NCI-H2227 (cell line): Measurements from ENCODE around the gene AP5Z1.

ENCODE experiments used
- DNase-seq: peaks from one replicate; lab custom pipeline; 2025; ENCODE audit not compliant: unreplicated experiment; lab: John Stamatoyannopoulos, UW

AP5Z1 gene

DNA sequence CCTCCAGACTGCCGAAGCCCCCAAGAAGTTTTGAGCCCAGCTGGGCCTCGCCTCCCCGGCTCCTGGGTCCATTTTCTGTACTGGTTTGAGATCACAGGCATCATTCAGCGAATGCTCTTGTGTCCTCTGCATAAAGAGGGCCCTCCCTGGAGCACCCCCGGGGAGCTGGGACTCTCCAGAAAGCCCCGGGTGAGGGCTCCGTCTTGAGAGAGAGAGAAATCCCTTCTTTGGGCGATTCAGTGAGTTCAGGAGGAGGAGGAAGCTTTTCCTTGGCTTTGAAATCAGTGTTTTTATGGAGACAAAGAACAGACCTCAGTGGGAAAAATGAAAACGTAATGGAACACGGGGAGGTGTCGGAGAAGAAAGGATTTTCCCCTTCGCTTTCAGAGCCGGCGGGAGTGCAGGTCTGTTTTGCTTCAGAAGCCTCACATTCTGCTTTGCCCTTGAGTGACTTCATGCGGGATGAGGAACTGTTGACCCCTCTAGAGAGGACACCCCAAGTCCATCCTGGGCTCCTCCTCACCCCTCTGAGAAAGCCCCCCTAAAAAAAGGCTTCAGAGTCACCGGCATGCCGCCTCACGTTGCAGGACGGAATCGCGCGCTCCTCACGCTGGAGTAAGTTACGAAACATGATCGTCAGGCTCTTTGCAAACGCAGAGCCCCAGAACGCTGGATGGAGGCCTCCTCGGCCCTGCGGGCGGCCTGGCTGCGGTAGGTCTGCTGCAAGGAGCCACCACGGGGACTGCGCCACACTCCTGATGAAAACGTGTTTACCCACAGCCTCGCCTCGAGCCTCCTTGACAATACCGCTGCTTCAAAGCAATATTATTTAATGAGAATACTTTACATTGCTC is 8.5 kb upstream of the AP5Z1 start:
- DNase-seq = no peak

DNA sequence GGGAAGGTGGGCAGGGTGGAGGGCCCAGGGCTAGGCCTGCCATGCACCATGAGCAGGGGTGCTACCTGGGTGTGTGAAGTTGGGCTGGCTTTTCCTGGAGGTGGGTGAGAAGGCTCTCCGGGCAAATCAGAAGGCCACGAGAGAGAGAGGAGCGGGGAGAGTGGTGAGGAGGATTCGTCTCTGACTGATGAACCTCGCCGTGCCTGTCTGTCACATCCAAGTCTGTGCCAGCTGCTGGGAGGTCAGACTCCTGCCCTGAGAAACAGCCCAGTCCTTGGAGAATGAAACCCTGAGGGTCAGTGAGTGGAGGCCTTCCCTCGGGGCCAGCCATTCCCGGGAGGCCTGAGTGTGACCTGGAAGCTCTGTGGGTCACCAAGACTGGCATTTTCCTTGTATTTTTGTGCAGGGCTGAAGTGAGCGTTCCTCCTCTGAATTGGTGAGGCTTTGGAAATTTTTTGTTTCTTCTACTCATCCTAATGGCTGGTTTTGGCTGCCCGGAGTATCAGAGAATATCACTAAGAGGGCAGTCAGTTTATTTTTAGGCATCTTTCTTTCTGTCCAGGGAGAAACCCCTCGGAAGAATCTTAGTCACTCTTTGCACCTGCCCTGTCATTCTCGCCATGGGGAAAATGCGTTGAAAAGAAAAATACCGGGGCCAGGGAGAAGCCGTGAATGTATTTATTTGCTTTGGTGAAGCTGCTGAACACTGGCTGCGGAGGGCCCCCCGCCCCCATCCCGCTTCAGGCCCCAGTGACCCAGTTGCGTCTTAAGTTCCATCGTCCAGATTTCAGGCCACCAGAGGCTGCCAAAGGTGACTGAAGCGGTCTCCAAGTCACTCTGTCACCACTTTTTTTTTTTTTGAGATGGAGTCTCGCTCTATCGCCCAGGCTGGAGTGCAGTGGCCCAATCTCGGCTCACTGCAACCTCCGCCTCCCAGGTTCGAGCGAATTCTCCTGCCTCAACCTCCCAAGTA is 6.5 kb upstream of the AP5Z1 start:
- DNase-seq = no peak

DNA sequence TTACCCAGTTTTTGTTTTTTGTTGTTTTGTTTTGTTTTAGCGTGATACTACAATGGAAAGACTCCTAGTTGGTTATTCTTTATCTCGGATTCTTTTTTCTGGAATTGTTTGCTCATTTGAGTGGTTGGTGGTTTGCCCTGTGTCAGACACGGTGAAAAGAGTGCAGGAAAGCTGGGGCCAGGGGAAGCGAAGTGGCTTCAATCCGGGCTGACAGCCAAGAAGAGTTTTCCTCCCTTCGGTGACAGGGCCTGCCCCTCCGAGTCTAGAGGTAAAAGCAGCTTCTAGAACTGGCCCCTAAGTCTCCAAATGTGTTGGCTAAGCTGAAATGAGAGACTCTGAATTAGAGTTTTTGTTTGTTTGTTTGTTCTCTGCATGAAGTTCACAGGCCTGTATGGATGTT is 5.7 kb upstream of the AP5Z1 start:
- DNase-seq = no peak

DNA sequence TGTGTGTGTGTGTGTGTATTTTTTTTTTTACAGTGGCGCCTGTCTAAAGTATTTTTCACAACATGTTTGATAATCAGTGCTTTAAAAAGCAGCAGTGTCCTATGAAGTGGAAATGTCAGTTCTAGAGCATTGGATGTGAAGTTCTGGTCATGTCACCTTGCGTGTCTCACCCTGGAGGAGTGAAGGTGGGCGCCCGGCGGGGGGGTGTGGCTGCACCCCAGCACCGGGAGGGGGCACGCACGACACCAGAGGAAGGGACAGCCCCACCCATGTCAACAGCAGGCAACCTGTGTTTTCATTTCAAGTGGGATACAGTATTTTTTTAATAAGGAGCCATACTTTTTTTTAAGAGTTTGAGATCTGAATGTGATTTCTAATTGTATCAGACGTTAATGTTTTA is 4.5 kb upstream of the AP5Z1 start:
- no peak for DNase-seq

DNA sequence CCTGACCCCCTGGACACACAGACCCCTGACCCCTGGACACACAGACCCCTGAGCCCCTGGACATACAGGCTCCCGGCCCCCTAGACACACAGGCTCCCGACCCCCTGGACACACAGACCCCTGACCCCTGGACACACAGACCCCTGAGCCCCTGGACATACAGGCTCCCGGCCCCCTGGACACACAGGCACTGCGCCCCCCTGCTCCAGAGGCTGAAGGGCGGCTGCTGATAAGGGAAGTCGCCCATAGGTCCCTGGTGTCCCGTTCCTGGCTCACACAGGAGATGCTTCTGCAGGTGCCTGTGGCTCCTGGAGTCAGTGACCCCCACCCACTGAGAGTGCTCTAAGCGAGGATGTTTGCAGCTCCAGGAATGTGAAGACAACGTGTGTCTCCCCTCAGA is 3.7 kb upstream of the AP5Z1 start:
- no peak for DNase-seq

DNA sequence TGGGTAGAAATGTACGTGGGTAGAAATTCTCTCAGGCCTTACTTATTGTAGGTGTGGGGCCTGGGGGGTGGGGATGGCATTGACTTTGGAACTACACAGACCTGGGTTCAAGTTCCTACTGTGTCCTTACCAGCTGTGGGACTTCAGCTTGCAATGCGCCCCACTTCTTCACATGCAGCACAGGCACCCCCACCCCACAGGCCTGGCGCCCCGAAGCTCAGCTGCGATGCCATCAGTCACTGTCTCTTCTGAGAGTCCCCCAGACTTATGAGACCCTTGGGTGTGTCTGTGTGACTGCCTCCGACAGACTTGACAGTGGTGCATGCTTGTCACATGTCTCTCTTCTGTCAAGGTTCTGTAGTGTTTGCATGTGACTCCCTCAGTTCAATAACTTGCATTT is 3.1 kb upstream of the AP5Z1 start:
- no peak for DNase-seq

DNA sequence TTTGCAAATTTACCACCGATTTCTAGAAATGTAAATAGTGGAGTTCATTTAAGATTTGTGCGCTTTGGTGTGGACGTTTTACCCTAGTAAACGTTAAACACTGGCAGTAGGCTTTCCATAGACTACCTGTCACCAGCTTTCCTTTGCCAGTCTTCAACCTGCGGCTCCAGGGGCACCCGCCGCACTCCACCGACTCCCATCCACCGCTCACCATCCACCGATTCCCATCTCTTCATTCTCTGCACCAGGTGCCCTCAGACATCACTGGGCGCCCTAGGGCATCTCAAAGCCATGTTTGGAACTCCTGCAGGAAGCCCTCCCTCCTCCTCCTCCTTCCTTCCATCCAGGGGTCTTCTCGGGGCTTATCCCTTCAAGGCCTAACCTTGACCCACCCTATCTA is 1.4 kb upstream of the AP5Z1 start:
- no peak for DNase-seq

DNA sequence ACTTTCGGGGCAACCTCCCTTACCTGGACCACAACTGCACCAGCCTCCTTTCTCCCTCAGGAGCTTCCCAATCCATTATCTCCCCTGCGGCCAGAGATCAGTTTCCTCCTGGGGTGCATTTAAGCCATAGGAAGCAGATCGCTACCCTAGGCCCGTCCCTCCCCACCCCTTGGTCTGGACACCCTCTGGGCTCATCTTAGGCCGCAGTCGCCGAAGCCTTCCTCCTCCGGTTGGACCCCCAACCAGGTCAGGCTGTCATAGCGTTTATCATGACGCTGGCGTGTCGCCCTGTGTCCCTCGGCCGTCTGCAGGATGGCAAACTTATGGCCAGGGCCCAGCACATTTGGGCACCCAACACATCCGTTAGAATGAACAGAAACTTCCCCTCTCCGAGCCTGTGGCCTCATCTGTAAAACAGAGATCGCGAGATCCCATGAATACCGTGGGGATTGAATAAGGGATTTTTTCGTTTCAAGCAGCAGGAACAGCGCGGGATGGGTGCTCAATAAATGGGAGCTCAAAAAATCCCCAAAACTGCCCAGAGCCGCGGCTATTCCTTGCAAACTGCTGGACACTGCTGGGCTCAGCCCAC is 669 bp upstream of the AP5Z1 start:
- peak; percentile 48 for DNase-seq

DNA sequence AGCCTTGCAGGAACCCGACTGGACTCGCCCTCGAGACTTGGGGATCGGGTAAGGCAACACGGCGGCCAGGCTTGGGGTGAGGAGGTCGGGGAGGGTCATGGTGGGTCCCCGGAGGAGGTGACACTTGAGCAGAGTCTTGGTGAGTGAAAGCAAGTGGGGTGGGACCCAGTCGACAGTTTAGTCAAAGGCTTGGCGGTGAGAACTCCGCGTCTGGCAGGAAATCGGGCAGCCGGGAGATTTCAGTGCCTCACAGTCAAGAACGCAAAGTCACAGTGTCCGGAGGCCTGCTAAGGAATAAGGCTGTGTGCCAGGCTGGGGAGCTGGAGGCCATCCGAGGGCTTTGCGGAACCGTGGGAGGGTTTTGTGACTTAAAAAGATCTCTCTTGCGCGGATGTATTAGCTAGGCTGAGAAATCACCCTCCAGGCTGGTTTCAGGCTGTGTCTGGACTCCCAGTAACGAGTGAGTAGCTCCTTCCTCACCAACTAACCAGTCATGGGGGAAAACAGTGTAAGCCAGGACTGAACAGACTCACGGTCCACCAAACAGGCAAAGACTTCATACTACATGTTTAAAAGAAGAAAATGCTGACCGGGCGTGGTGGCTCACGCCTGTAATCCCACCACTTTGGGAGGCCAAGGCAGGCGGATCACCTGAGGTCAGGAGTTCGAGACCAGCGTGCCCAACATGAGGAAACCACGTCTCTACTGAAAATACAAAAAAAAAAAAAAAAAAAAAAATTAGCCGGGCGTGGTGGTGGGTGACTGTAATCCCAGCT is 613 bp downstream of the AP5Z1 start:
- peak; percentile 30 for DNase-seq

DNA sequence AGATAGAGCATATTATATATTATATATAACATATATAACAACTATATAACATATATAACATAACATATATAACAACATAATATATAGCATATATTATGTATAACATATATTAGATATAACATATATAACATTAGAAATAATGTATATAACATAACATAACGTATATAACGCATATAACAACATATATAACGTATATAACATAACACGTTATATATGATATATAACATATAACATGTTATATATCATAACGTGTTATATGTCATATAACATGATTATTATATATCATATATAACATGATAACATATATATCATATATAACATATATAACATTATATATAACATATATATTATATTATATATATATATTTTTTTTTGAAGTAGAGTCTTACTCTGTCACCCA is 3.7 kb downstream of the AP5Z1 start:
- no peak for DNase-seq

DNA sequence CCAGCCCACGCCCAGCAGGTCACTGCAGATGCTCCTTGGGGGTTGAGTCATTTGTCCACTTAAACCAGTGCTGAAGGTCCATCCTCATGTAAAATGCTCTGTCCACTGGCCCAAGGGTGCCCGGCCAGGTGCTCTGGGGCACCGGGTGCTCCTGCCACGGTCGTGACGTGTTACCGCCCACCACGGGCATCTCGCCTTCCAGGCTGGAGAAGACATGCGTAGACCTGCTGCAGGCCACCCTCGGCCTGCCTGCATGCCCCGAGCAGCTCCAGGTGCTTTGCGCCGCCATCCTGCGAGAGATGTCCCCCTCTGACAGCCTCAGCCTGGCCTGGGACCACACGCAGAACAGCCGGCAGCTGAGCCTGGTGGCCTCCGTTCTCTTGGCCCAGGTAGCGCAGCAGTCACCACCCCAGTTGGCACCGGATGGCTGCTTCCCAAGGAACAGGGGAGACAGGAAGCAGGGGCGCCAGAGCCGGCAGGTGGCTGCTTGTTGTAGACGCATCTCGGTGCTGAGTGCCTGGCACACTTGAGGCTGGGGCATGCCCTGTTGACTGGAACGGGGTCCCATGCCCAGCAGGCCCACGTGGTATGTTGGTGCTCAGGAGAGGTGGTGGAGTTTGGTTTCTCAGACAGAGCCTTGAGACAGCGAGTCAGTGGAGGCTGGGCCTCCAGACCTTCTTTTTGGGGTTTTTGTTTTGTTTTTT is 6.1 kb downstream of the AP5Z1 start:
- no peak for DNase-seq

DNA sequence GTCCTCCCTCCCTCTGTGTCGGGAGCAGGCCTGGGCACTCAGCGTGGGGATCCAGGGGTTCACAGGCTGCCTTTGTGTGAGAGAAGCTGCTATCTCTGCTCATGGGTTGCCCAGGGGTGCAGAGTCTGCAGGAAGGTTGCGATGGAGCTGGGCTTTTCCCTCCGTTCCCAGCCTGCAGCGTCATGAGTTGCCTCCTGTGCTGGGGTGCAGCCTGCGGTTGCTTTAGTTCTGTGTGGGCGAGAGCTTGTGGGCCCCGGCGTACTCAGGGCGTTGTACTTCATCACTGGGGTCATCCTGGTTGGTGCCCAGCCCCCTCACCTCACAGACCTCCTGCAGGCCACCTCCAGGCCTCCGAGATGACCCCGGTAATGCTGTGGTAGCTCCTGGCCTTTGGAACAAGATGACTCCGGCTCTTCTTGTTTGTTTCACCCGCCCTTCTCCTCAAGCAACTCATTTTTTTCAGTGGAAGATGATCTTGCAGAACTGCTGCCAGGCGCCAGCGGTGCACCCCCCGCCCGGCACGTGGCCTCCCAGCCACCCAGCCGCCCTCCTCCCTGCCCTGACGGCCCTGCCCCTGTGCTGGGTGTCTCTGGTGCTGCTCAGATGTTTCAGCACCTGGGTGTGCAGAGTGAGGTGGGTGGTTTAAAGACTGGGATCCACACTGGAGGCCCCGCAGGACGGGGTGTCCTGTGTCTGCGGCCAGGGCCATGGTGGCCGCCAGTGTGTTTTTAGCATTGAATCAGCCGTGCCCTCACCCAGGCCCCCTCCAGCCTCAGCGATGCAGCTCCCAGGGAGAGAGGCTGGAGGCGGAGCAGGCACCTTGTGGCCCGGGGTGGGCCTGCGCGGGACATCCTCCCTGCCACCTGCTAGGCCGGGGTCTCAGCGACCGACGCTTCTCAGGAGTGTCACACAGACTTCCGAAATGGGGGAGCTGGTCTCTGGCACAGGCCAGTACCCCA is 7.2 kb downstream of the AP5Z1 start:
- DNase-seq = no peak

DNA sequence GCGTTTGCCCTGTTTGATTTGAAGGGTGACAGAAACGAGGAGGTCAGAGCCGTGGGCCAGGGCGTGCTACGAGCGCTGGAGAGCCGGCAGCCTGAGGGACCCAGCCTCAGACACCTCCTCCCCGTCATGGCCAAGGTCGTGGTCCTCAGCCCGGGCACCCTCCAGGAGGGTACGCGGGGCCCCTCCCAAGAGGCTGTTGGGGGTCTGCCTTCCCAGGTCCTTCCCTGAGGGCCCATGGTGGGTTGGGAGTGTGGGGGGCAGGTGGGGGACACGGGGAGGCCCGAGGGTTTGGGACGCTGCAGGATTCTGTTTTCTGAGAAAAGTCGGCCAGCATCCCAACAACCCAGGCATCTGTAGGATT is 7.8 kb downstream of the AP5Z1 start:
- DNase-seq = no peak

DNA sequence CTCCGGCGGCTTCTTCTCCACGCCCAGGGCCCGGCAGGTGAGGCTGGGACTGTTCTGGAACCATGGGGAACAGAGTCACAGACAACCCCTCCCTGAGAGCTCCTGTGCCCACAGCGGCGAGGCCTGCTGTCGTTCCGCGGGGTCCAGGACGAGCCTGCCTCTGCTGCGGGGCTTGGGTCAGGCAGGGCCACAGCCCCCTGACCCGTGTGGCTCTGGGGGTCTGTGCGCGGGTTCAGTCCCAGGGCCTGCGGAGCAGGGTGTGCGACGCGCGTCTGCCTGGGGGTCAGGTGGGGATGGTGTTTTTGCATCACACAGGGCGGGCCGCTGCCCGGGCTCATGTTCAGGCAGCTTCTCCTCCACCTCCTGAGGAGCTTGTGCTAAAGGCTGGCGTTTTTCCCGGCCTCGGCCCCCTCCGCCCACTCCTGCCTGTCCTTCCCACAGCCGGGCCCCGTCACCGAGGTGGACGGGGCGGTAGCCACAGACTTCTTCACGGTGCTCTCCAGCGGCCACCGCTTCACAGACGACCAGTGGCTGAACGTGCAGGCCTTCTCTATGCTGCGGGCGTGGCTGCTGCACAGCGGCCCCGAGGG is 8.4 kb downstream of the AP5Z1 start:
- DNase-seq = no peak

DNA sequence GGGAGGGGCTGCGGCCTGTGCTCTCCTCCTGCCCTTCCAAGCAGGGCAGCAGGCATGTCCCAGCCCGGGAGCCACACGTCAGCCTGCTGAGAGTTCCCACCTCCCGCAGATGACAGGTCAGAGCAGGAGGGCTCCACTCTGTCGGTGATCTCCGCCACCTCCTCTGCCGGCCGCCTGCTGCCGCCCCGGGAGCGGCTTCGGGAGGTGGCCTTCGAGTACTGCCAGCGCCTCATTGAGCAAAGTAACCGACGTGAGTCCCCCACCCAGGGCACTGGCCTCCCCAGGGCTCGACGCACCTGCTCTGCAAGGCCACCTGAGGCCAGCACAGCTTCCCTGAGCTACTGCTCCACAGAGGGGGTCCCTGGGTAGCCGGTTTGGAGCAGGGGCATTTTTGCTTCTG is 9.4 kb downstream of the AP5Z1 start:
- no peak for DNase-seq

DNA sequence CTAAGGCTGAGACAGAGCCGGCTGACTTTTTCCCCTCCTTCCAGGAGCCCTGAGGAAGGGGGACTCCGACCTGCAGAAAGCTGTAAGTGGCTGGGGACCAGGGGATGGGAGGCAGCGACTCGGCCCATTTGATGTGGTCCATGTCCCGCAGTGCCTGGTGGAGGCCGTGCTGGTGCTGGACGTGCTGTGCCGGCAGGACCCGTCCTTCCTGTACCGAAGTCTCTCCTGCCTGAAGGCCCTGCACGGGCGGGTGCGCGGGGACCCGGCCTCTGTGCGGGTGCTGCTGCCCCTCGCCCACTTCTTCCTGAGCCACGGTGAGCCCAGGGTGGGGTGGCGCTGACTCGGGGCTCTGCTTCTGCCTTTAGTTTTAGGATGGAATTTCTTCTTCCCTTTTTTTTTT is 9.9 kb downstream of the AP5Z1 start:
- DNase-seq = no peak

DNA sequence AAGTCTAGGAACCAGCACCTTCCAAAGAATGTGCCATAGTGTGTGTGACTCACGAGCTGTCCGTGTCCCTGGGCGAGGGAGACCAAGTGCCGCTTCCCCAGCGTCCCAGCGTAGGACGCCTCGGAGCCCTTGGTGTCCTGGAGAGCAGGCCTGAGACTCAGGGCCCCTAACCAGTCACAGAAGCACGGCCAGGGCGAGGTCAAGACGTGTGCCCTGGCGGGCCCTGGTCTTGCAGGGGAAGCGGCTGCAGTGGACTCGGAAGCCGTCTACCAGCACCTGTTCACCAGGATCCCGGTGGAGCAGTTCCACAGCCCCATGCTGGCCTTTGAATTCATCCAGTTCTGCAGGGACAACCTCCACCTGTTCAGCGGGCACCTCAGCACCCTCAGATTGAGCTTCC is 10.6 kb downstream of the AP5Z1 start:
- DNase-seq = no peak

DNA sequence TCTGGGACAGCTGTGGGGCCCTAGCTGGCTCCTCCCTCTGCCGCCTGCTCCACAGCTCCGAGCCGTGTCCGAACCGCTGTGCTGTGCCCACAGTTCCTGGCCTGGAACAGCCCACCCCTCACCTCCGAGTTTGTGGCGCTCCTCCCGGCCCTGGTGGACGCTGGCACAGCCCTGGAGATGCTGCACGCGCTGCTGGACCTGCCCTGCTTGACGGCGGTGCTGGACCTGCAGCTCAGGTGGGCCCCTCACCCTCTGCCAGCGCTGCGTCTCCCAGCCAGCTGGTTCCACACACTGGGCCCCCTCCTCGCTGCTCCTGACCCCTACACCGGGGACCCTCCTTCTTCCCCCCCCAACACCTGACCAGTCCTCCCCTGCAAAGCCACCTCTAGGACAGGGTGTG is 12.1 kb downstream of the AP5Z1 start:
- no peak for DNase-seq
